Stomach smooth muscle (tissue), 2 donors: Measurements from ENCODE around the gene MAN2B2.

Experiments
- H3K27ac ChIP-seq: one replicate; pipeline ENCODE4 v1.7.0; 2013; ENCODE audit warnings: mild to moderate bottlenecking, low read length, inconsistent platforms
- H3K27me3 ChIP-seq, 2 donors: one replicate each; pipeline ENCODE4 v1.7.0; 2013; ENCODE audit warnings: low read length in 2 of 2; ENCODE audit not compliant: insufficient read depth in 2 of 2, control insufficient read depth in 1 of 2
- H3K36me3 ChIP-seq, 2 donors: one replicate each; pipeline ENCODE4 v1.7.0; 2013; ENCODE audit warnings: low read length in 2 of 2; ENCODE audit not compliant: control insufficient read depth in 2 of 2, insufficient read depth in 2 of 2
- H3K4me1 ChIP-seq: one replicate; pipeline ENCODE4 v1.7.0; 2013; ENCODE audit warnings: low read length; ENCODE audit not compliant: control insufficient read depth, insufficient read depth
- H3K4me3 ChIP-seq, 2 donors: one replicate each; pipeline ENCODE4 v1.7.0; 2013; ENCODE audit warnings: low read length in 2 of 2
- H3K9ac ChIP-seq, 2 donors: one replicate each; pipeline ENCODE4 v1.7.0; 2013; ENCODE audit warnings: low read length in 2 of 2, mild to moderate bottlenecking in 1 of 2
- H3K9me3 ChIP-seq, 2 donors: one replicate each; pipeline ENCODE4 v1.7.0; 2013; ENCODE audit warnings: low read length in 2 of 2; ENCODE audit not compliant: control insufficient read depth in 2 of 2
- donor health status: healthy.
- donor health status: Pancreatic carcinoma.

Gene MAN2B2

DNA sequence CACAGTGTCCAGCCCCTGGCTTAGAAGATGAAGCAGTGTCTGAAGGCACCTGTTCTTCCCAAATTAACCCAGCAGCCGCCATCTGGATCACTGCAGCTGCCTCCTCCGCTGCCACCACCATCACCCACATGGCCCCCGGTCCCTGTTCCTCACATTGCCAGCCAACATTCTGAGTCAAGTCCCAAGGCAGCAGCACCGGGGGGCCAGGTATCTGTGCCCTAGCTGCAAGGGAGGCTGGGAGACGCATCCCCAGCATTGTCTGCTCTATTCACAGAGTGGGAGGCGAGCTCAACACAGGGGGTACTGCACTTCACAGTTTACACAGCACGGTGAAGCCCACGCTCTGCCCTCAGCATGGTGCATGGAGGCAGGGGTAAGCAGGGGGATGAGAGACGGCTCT is 42.3 kb upstream of the MAN2B2 start:
- no peaks in the 10 kb centered on the region for H3K4me1 ChIP-seq
- peaks cover 0 to 4% of the 10 kb centered on the region in 2 donors for H3K27me3 ChIP-seq
- no peaks in the 10 kb centered on the region for H3K36me3 ChIP-seq
- H3K9me3 ChIP-seq = peaks cover 0 to 2% of the 10 kb centered on the region in 2 donors
- H3K27ac ChIP-seq = no peak overlapping the region
- no peak overlapping the region for H3K4me3 ChIP-seq
- no peak overlapping the region for H3K9ac ChIP-seq

DNA sequence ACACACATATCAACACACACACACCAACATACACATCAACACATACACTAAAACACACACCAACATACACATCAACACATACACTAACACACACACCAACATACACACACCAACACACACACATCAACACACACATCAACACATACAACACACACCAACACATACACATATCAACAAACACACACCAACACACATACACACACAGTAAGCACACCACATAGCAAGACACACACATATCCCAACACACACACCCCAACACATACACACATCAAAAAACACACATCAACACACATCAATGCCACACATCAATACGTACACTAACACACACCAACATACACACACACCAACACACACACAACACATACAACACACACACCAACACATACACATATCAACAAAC is 40.9 kb upstream of the MAN2B2 start:
- H3K4me1 ChIP-seq = no peaks in the 10 kb centered on the region
- peaks cover 0 to 2% of the 10 kb centered on the region in 2 donors for H3K9me3 ChIP-seq
- peaks cover 0 to 8% of the 10 kb centered on the region in 2 donors for H3K27me3 ChIP-seq
- H3K36me3 ChIP-seq = no peaks in the 10 kb centered on the region
- no peak overlapping the region for H3K9ac ChIP-seq
- no peak overlapping the region for H3K4me3 ChIP-seq
- no peak overlapping the region for H3K27ac ChIP-seq

DNA sequence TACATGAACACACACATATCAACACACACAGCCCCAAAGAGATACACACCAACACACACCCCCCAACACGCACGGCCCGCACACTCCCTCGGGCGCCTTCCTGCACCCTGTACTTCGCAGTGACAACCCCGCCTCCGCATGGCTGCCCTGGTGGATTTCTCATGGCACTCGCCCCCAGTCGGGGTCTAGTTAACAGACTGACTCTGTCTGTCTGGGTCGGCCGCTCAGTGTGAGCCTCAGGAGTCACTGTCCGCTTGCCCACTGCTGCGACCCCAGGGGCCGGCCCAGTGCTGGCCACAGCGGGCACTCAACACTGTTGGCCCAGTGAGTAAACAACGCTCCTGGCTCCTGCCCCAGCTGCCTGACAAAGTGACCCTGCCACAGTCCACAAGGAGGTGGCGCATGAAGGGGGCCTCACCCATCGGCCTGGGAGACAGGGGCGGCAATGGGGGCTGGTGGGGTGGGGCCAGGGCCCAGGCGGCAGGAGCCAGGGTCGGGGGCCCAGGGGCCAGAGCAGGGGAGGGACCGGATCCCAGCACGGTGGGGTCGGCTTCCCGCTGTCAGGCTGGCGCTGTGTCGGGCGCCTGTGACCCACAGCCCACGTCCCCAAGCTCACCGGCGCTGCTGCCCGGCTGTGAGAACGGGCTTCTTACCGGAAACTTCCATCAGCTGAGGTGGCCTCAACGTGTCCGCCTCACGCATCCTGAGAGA is 40.2 kb upstream of the MAN2B2 start:
- no peaks in the 10 kb centered on the region for H3K4me1 ChIP-seq
- H3K27me3 ChIP-seq = peaks cover 0 to 10% of the 10 kb centered on the region in 2 donors
- H3K4me3 ChIP-seq = no peak overlapping the region
- H3K27ac ChIP-seq = no peak overlapping the region
- peaks cover 0 to 2% of the 10 kb centered on the region in 2 donors for H3K9me3 ChIP-seq
- H3K36me3 ChIP-seq = no peaks in the 10 kb centered on the region
- no peak overlapping the region for H3K9ac ChIP-seq

DNA sequence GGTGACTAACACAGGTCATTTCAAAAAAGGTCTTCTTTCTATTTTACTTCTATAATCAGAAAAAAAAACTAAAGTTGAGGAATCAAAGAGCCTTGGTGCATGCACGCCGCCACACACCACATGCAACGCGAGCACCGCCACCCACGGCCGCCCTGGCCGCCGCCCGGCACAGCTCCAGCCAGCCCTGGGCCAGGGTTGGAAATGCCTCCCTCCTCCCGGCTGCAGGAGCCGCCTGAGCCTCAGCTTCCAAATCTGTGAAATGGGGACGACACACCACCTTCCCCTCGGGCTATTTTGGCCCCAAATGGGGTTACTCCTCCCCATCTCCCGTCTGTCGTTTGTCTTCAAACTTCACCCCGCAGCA is 39.7 kb upstream of the MAN2B2 start:
- H3K9ac ChIP-seq = no peak overlapping the region
- H3K4me3 ChIP-seq = no peak overlapping the region
- H3K9me3 ChIP-seq = peaks cover 0 to 7% of the 10 kb centered on the region in 2 donors
- no peaks in the 10 kb centered on the region for H3K36me3 ChIP-seq
- H3K27me3 ChIP-seq = peaks cover 0 to 10% of the 10 kb centered on the region in 2 donors
- no peaks in the 10 kb centered on the region for H3K4me1 ChIP-seq
- H3K27ac ChIP-seq = no peak overlapping the region

DNA sequence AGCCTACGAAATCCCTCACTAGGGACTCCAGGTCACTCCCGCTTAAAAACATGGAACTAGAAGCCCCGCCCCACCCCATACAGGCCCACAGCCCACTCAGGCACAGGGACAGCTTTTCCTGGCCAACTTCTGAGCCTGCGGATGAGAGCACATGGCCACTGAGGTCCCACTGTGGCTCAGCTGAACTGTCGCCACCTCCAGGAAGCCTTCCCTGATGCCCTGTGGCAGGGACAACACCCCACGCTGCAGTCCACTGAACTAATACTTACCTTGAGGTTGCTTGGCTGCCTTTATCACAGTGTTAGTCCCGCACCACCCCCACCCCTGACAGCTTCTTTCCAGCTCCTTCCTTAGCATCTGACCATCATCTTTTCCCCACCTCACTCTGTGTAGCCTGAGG is 39.3 kb upstream of the MAN2B2 start:
- H3K27me3 ChIP-seq = peaks cover 0 to 10% of the 10 kb centered on the region in 2 donors
- no peak overlapping the region for H3K9ac ChIP-seq
- H3K9me3 ChIP-seq = peaks cover 4 to 11% of the 10 kb centered on the region in 2 donors
- no peaks in the 10 kb centered on the region for H3K36me3 ChIP-seq
- H3K27ac ChIP-seq = no peak overlapping the region
- no peak overlapping the region for H3K4me3 ChIP-seq
- no peaks in the 10 kb centered on the region for H3K4me1 ChIP-seq

DNA sequence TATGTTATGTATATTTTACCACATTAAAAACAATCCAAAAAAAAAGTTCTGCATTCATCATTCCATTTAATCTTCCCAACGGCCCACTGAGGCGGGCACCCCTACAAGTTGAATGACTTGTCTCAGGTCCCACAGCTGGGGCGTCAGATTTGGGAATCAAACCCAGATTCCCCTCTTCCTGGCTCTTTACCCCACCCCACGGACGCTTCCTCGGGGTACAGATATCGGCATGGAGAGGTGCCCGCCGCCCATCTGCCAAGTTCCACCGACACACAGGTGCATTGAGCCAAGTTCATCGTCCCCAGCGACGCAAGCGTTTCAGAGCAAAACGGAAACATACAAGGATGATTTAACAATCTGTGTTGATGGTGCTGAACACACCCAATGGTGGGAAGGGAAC is 36.9 kb upstream of the MAN2B2 start:
- H3K9ac ChIP-seq = no peak overlapping the region
- peaks cover 0 to 7% of the 10 kb centered on the region in 2 donors for H3K27me3 ChIP-seq
- H3K4me3 ChIP-seq = no peak overlapping the region
- H3K4me1 ChIP-seq = no peaks in the 10 kb centered on the region
- no peaks in the 10 kb centered on the region for H3K36me3 ChIP-seq
- H3K9me3 ChIP-seq = peaks cover 8 to 13% of the 10 kb centered on the region in 2 donors
- no peak overlapping the region for H3K27ac ChIP-seq

DNA sequence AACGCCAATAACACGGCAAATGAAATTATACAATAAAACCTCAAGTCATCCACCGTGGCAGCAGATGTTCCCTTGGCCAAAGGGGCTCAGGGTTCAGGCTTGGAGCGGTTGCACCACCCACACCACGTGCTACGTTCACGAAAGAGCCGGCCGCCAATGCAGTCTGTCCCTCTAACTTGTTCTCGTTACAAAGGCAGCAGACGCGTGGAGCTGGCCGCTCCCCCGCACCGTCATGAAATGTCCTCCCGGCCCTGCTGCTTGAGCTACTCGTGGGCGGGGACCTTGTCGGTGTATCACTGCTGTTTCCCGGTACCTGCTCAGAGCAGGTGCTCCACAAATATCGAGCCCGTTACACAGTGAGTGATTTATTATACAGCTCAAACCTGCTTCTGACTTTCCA is 36.4 kb upstream of the MAN2B2 start:
- H3K27ac ChIP-seq = no peak overlapping the region

DNA sequence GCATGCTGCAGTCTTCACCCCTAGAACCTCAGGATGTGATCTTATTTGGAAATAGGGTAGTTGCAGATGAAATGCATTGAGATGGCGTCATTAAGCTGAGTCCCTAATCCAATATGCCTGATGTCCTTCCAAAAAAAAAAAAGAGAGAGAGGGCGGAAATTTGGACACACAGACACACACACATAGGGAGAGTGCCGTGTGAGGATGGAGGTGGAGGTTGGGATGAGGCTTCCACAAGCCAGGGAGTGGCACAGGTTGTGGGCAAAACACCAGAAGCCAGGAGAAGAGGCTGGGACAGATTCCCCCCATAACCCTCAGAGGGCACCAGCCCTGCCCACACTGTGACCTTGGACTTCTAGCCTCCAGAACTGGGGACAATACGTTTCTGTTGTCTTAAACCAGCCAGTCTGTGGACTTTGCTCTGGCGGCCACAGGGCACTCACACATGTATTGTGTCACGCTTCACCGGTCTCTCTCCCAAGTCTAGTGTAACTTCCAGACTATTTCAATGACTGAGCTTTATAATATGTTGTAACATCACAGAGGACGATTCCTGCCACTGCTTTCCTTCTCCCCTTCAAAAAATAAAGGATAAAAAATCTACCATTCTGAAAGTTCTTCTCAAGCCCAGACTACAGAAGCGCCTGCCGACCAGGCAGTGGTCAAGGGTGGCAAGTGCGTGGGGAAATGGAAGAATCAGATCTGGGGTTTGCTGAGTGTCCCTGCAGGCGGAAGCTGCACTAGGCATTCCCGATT is 35.8 kb upstream of the MAN2B2 start:
- H3K27ac ChIP-seq = no peak overlapping the region
- H3K27me3 ChIP-seq = peaks cover 0 to 5% of the 10 kb centered on the region in 2 donors
- H3K4me1 ChIP-seq = no peaks in the 10 kb centered on the region
- no peaks in the 10 kb centered on the region for H3K36me3 ChIP-seq
- no peak overlapping the region for H3K4me3 ChIP-seq
- H3K9me3 ChIP-seq = peaks cover 8 to 13% of the 10 kb centered on the region in 2 donors
- no peak overlapping the region for H3K9ac ChIP-seq

More for the DNA sequence above, 36.4 kb upstream of the MAN2B2 start:
- Histone ChIP-seq H3K36me3 (no peaks in the 10 kb centered on the region), H3K4me3 (no peak overlapping the region), H3K4me1 (no peaks in the 10 kb centered on the region), H3K27me3 (peaks cover 0 to 7% of the 10 kb centered on the region in 2 donors), H3K9me3 (peaks cover 8 to 13% of the 10 kb centered on the region in 2 donors), H3K9ac (no peak overlapping the region)

DNA sequence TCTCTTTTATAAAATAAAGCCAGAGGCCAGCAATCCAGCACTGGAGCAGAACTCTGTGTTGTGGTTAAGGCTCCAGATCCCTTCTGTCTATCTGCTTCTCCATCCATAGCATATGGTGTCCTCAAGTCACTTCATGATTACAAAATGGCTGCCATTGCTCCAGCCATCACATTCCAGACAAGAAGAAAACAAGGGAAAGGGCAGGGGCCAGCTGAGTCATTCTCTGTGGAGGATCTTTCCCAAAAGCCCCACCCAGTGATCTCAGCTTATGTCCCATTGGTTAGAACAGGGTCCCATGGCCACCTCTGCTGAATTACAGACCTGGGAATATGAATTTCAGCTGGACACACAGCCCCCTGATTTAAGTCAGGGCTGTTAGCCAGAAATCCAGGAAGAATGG is 34.1 kb upstream of the MAN2B2 start:
- Histone ChIP-seq H3K4me1 (no peaks in the 10 kb centered on the region), H3K27ac (no peak overlapping the region), H3K27me3 (peaks cover 0 to 7% of the 10 kb centered on the region in 2 donors), H3K4me3 (no peak overlapping the region), H3K36me3 (no peaks in the 10 kb centered on the region), H3K9me3 (peaks cover 8 to 13% of the 10 kb centered on the region in 2 donors), H3K9ac (no peak overlapping the region)

DNA sequence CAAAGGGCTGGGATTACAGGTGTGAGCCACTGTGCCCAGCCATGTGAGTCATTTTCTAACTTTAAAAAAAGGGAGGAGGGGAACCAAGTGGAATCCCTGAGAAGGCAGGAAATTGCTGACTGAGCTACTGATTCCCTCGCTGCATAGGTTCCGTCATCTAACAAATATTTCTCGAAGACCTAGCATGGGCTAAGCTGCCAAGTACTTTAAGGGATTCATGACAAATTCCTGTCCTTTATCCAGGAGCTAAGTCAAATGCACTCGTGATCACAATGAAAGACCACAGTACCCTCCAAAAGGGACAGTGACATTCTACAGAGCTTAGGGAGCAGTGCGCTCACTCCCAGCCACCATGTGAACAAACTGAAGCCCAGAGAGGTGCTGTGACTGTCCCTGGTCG is 33.2 kb upstream of the MAN2B2 start:
- H3K4me3 ChIP-seq = no peak overlapping the region

DNA sequence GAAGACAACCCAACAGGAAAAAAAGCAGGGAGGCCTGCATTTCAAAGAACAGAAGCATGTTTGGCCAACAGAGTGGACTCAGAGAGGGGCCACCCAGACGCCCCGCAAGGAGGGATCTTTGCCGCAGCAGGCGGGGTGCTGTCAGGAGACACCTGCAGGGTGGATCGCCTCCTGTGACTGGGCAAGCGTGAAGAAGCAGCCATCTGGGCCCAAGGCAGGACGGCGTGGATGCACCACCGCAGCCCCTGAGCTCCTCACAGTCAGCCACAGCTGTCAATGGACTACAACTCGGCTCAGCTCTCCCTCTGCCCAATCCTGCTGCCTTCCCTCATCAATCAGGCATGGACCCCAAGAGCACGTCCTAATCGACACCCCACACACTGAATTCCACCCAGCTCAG is 32.0 kb upstream of the MAN2B2 start:
- no peaks in the 10 kb centered on the region for H3K36me3 ChIP-seq
- H3K27ac ChIP-seq = no peak overlapping the region
- H3K4me1 ChIP-seq = no peaks in the 10 kb centered on the region
- H3K4me3 ChIP-seq = no peak overlapping the region
- no peak overlapping the region for H3K9ac ChIP-seq
- H3K27me3 ChIP-seq = peaks cover 3 to 7% of the 10 kb centered on the region in 2 donors
- H3K9me3 ChIP-seq = peaks cover 8 to 10% of the 10 kb centered on the region in 2 donors

More for the DNA sequence above, 33.2 kb upstream of the MAN2B2 start:
- Histone ChIP-seq H3K9ac (no peak overlapping the region), H3K9me3 (peaks cover 8 to 10% of the 10 kb centered on the region in 2 donors), H3K27me3 (peaks cover 2 to 7% of the 10 kb centered on the region in 2 donors), H3K27ac (no peak overlapping the region), H3K36me3 (no peaks in the 10 kb centered on the region), H3K4me1 (no peaks in the 10 kb centered on the region)
